HTR-8/SVneo (cell line): ENCODE measurements around the gene YARS1.

Experiments
- DNase-seq: peaks from one replicate; pipeline ENCODE4 v3.0.0; 2011; ENCODE audit warnings: low spot score, mixed read lengths; ENCODE audit not compliant: insufficient read length
- FAIRE-seq: peaks from 2 replicates; lab custom pipeline; 2011; peaks lifted over from hg19 to GRCh38; lab: Jason Lieb, UNC

Gene YARS1

GRCh38 chr1:32767156-32767555 lies 50.0 kb downstream of the YARS1 start:
- no peak for DNase-seq
- peak; percentile 73 for FAIRE-seq

GRCh38 chr1:32766328-32766972 lies 50.7 kb downstream of the YARS1 start:
- FAIRE-seq (no peak), DNase-seq (no peak)

- FAIRE-seq = no peak
Observed at GRCh38 chr1:32765570-32766327, 51.4 kb downstream of the YARS1 start.

GRCh38 chr1:32764826-32765569 lies 52.2 kb downstream of the YARS1 start:
- DNase-seq (no peak), FAIRE-seq (no peak)

More at GRCh38 chr1:32765570-32766327, 51.4 kb downstream of the YARS1 start:
- DNase-seq = no peak

- no peak for DNase-seq
- FAIRE-seq = no peak
Observed at GRCh38 chr1:32763221-32763620, 53.9 kb downstream of the YARS1 start.

GRCh38 chr1:32761936-32762335 lies 55.2 kb downstream of the YARS1 start:
- DNase-seq = no peak

GRCh38 chr1:32761253-32761877 lies 55.8 kb downstream of the YARS1 start:
- FAIRE-seq (no peak), DNase-seq (peak; percentile 35)

More at GRCh38 chr1:32761936-32762335, 55.2 kb downstream of the YARS1 start:
- no peak for FAIRE-seq

GRCh38 chr1:32759997-32760623 lies 57.0 kb downstream of the YARS1 start:
- FAIRE-seq (peak; percentile 93), DNase-seq (peak; percentile 90)

GRCh38 chr1:32759521-32759981 lies 57.6 kb downstream of the YARS1 start:
- FAIRE-seq (no peak), DNase-seq (no peak)

- DNase-seq (no peak), FAIRE-seq (no peak)
Observed at GRCh38 chr1:32758795-32759430, 58.2 kb downstream of the YARS1 start.

GRCh38 chr1:32758177-32758794 lies 58.9 kb downstream of the YARS1 start:
- FAIRE-seq = no peak

GRCh38 chr1:32757213-32757895 lies 59.8 kb downstream of the YARS1 start:
- FAIRE-seq = no peak
- no peak for DNase-seq

More at GRCh38 chr1:32758177-32758794, 58.9 kb downstream of the YARS1 start:
- no peak for DNase-seq

GRCh38 chr1:32755810-32756159 lies 61.4 kb downstream of the YARS1 start:
- no peak for FAIRE-seq
- no peak for DNase-seq

GRCh38 chr1:32755098-32755809 lies 61.9 kb downstream of the YARS1 start:
- no peak for DNase-seq
- FAIRE-seq = no peak

GRCh38 chr1:32754317-32755097 lies 62.7 kb downstream of the YARS1 start:
- peak; percentile 29 for DNase-seq

GRCh38 chr1:32753532-32754316 lies 63.4 kb downstream of the YARS1 start:
- no peak for FAIRE-seq

More at GRCh38 chr1:32754317-32755097, 62.7 kb downstream of the YARS1 start:
- peak; percentile 91 for FAIRE-seq

More at GRCh38 chr1:32753532-32754316, 63.4 kb downstream of the YARS1 start:
- DNase-seq = peak; percentile 86
